ENCODE results near the gene SAE1.
A peak's percentile ranks its signal among the peaks of the same experiment; 100 is the strongest.

The SAE1 gene

GRCh38 chr19:47130589-47131227 lies at the start of gene SAE1:
TSS of gene SAE1 (plus strand) at chr19:47130835. CDS start at chr19:47130931, 96 bp downstream.
- H3K4me3 ChIP-seq (ENCODE audit: low read length) = peak within 1 kb of the TSS; percentile 93
- H3K27me3 ChIP-seq (ENCODE audit: control insufficient read depth, insufficient read depth, low read length) = no peaks in the 10 kb centered on the region
- DNase-seq (ENCODE audit: low read depth, low spot score) = peak; percentile 100
- H3K9me3 ChIP-seq (ENCODE audit: control insufficient read depth, insufficient read depth, low read length) = no peaks in the 10 kb centered on the region
- WGBS (ENCODE audit: insufficient coverage, insufficient read length) = no CpG with 5 or more reads among the region's 51 CpGs
- no peaks in the 10 kb centered on the region for H3K36me3 ChIP-seq (ENCODE audit: control insufficient read depth, insufficient read depth, low read length)
- H3K27ac ChIP-seq (ENCODE audit: low read length) = no peak within 1 kb of the TSS
- peaks cover 2% of the 10 kb centered on the region; the same call in 1 of the 2 replicates for H3K4me1 ChIP-seq (ENCODE audit: control insufficient read depth, insufficient read depth, low read length)

GRCh38 chr19:47081095-47081494 lies 49.5 kb upstream of the SAE1 start:
- Histone ChIP-seq H3K4me3 (ENCODE audit: low read length) (no peak overlapping the region), H3K9me3 (ENCODE audit: control insufficient read depth, insufficient read depth, low read length) (no peaks in the 10 kb centered on the region), H3K27me3 (ENCODE audit: control insufficient read depth, insufficient read depth, low read length) (no peaks in the 10 kb centered on the region), H3K36me3 (ENCODE audit: control insufficient read depth, insufficient read depth, low read length) (peaks cover 43% of the 10 kb centered on the region), H3K27ac (ENCODE audit: low read length) (no peak overlapping the region), H3K4me1 (ENCODE audit: control insufficient read depth, insufficient read depth, low read length) (no peaks in the 10 kb centered on the region)
- DNase-seq (ENCODE audit: low read depth, low spot score) = no peak
- WGBS (ENCODE audit: insufficient coverage, insufficient read length) = no CpG with 5 or more reads among the region's 6 CpGs

GRCh38 chr19:47082493-47082892 lies 48.1 kb upstream of the SAE1 start:
- Histone ChIP-seq H3K4me1 (ENCODE audit: control insufficient read depth, insufficient read depth, low read length) (no peaks in the 10 kb centered on the region), H3K9me3 (ENCODE audit: control insufficient read depth, insufficient read depth, low read length) (no peaks in the 10 kb centered on the region), H3K4me3 (ENCODE audit: low read length) (no peak overlapping the region), H3K27ac (ENCODE audit: low read length) (no peak overlapping the region), H3K27me3 (ENCODE audit: control insufficient read depth, insufficient read depth, low read length) (no peaks in the 10 kb centered on the region), H3K36me3 (ENCODE audit: control insufficient read depth, insufficient read depth, low read length) (peaks cover 42% of the 10 kb centered on the region)
- WGBS (ENCODE audit: insufficient coverage, insufficient read length) = no CpG with 5 or more reads among the region's 5 CpGs
- DNase-seq (ENCODE audit: low read depth, low spot score) = no peak

GRCh38 chr19:47084879-47085439 lies 45.7 kb upstream of the SAE1 start:
- peaks cover 51% of the 10 kb centered on the region for H3K36me3 ChIP-seq (ENCODE audit: control insufficient read depth, insufficient read depth, low read length)
- no peak overlapping the region for H3K4me3 ChIP-seq (ENCODE audit: low read length)
- no peak overlapping the region for H3K27ac ChIP-seq (ENCODE audit: low read length)
- no peaks in the 10 kb centered on the region for H3K9me3 ChIP-seq (ENCODE audit: control insufficient read depth, insufficient read depth, low read length)
- WGBS (ENCODE audit: insufficient coverage, insufficient read length) = no CpG with 5 or more reads among the region's 24 CpGs
- no peaks in the 10 kb centered on the region for H3K4me1 ChIP-seq (ENCODE audit: control insufficient read depth, insufficient read depth, low read length)
- DNase-seq (ENCODE audit: low read depth, low spot score) = no peak
- no peaks in the 10 kb centered on the region for H3K27me3 ChIP-seq (ENCODE audit: control insufficient read depth, insufficient read depth, low read length)

GRCh38 chr19:47086280-47086679 lies 44.4 kb upstream of the SAE1 start:
- no peaks in the 10 kb centered on the region for H3K9me3 ChIP-seq (ENCODE audit: control insufficient read depth, insufficient read depth, low read length)
- no peak overlapping the region for H3K4me3 ChIP-seq (ENCODE audit: low read length)
- no peak for DNase-seq (ENCODE audit: low read depth, low spot score)
- no peaks in the 10 kb centered on the region for H3K4me1 ChIP-seq (ENCODE audit: control insufficient read depth, insufficient read depth, low read length)
- H3K27ac ChIP-seq (ENCODE audit: low read length) = no peak overlapping the region
- no CpG with 5 or more reads among the region's 17 CpGs for WGBS (ENCODE audit: insufficient coverage, insufficient read length)
- H3K27me3 ChIP-seq (ENCODE audit: control insufficient read depth, insufficient read depth, low read length) = no peaks in the 10 kb centered on the region
- H3K36me3 ChIP-seq (ENCODE audit: control insufficient read depth, insufficient read depth, low read length) = peaks cover 52% of the 10 kb centered on the region

- Histone ChIP-seq H3K4me1 (ENCODE audit: control insufficient read depth, insufficient read depth, low read length) (no peaks in the 10 kb centered on the region), H3K36me3 (ENCODE audit: control insufficient read depth, insufficient read depth, low read length) (peaks cover 31% of the 10 kb centered on the region), H3K4me3 (ENCODE audit: low read length) (no peak overlapping the region), H3K27ac (ENCODE audit: low read length) (no peak overlapping the region), H3K9me3 (ENCODE audit: control insufficient read depth, insufficient read depth, low read length) (no peaks in the 10 kb centered on the region), H3K27me3 (ENCODE audit: control insufficient read depth, insufficient read depth, low read length) (no peaks in the 10 kb centered on the region)
- no CpG with 5 or more reads among the region's 21 CpGs for WGBS (ENCODE audit: insufficient coverage, insufficient read length)
- DNase-seq (ENCODE audit: low read depth, low spot score) = no peak
These were observed 40.8 kb upstream of the SAE1 start for GRCh38 chr19:47089767-47090350.

- no peak for DNase-seq (ENCODE audit: low read depth, low spot score)
- no peak overlapping the region for H3K27ac ChIP-seq (ENCODE audit: low read length)
- no CpG with 5 or more reads among the region's 5 CpGs for WGBS (ENCODE audit: insufficient coverage, insufficient read length)
- no peak overlapping the region for H3K4me3 ChIP-seq (ENCODE audit: low read length)
- no peaks in the 10 kb centered on the region for H3K9me3 ChIP-seq (ENCODE audit: control insufficient read depth, insufficient read depth, low read length)
- peaks cover 18% of the 10 kb centered on the region for H3K36me3 ChIP-seq (ENCODE audit: control insufficient read depth, insufficient read depth, low read length)
- no peaks in the 10 kb centered on the region for H3K27me3 ChIP-seq (ENCODE audit: control insufficient read depth, insufficient read depth, low read length)
- no peaks in the 10 kb centered on the region for H3K4me1 ChIP-seq (ENCODE audit: control insufficient read depth, insufficient read depth, low read length)
These were observed 37.4 kb upstream of the SAE1 start for GRCh38 chr19:47093254-47093653.

- no peak for DNase-seq (ENCODE audit: low read depth, low spot score)
- H3K9me3 ChIP-seq (ENCODE audit: control insufficient read depth, insufficient read depth, low read length) = no peaks in the 10 kb centered on the region
- no peak overlapping the region for H3K27ac ChIP-seq (ENCODE audit: low read length)
- H3K4me3 ChIP-seq (ENCODE audit: low read length) = no peak overlapping the region
- H3K36me3 ChIP-seq (ENCODE audit: control insufficient read depth, insufficient read depth, low read length) = peaks cover 18% of the 10 kb centered on the region
- WGBS (ENCODE audit: insufficient coverage, insufficient read length) = no CpG with 5 or more reads among the region's 10 CpGs
- no peaks in the 10 kb centered on the region for H3K4me1 ChIP-seq (ENCODE audit: control insufficient read depth, insufficient read depth, low read length)
- no peaks in the 10 kb centered on the region for H3K27me3 ChIP-seq (ENCODE audit: control insufficient read depth, insufficient read depth, low read length)
These were observed 36.8 kb upstream of the SAE1 start for GRCh38 chr19:47093841-47094240.

- no peaks in the 10 kb centered on the region for H3K4me1 ChIP-seq (ENCODE audit: control insufficient read depth, insufficient read depth, low read length)
- DNase-seq (ENCODE audit: low read depth, low spot score) = no peak
- H3K4me3 ChIP-seq (ENCODE audit: low read length) = no peak overlapping the region
- no peaks in the 10 kb centered on the region for H3K27me3 ChIP-seq (ENCODE audit: control insufficient read depth, insufficient read depth, low read length)
- H3K36me3 ChIP-seq (ENCODE audit: control insufficient read depth, insufficient read depth, low read length) = peaks cover 12% of the 10 kb centered on the region
- no CpG with 5 or more reads among the region's 15 CpGs for WGBS (ENCODE audit: insufficient coverage, insufficient read length)
- no peaks in the 10 kb centered on the region for H3K9me3 ChIP-seq (ENCODE audit: control insufficient read depth, insufficient read depth, low read length)
- H3K27ac ChIP-seq (ENCODE audit: low read length) = no peak overlapping the region
These were observed 35.8 kb upstream of the SAE1 start for GRCh38 chr19:47094557-47095475.

- Histone ChIP-seq H3K27ac (ENCODE audit: low read length) (no peak overlapping the region), H3K36me3 (ENCODE audit: control insufficient read depth, insufficient read depth, low read length) (peaks cover 7% of the 10 kb centered on the region), H3K4me1 (ENCODE audit: control insufficient read depth, insufficient read depth, low read length) (no peaks in the 10 kb centered on the region), H3K4me3 (ENCODE audit: low read length) (no peak overlapping the region), H3K9me3 (ENCODE audit: control insufficient read depth, insufficient read depth, low read length) (no peaks in the 10 kb centered on the region), H3K27me3 (ENCODE audit: control insufficient read depth, insufficient read depth, low read length) (no peaks in the 10 kb centered on the region)
- no peak for DNase-seq (ENCODE audit: low read depth, low spot score)
- no CpG with 5 or more reads among the region's 9 CpGs for WGBS (ENCODE audit: insufficient coverage, insufficient read length)
These were observed 35.0 kb upstream of the SAE1 start for GRCh38 chr19:47095476-47096099.

Measured in iPS DF 6.9 (cell line).